ENCODE data around the gene CBL. TPM values are rescaled to one million over a fixed set of nuclear protein-coding genes. Genes with fewer than 3 reads are reported as not detected.
"Not testable (repeated sequence)": the region's sequence is repeated elsewhere in the genome, so short reads cannot be mapped to it uniquely, and the experiment has no call there.

Gene CBL
- total RNA-seq, 1 donor from 2014 or later, result 21.6 TPM

GRCh38 chr11:119179342-119179741 lies 26.8 kb upstream of the CBL start:
- intact Hi-C loops (cut with DNase I), result no loop called here
- no peaks in the 10 kb centered on the region for H3K9me3 ChIP-seq
- peaks cover 0 to 3% of the 10 kb centered on the region in 2 donors for H3K4me1 ChIP-seq
- TF ChIP-seq, protein P1, sequence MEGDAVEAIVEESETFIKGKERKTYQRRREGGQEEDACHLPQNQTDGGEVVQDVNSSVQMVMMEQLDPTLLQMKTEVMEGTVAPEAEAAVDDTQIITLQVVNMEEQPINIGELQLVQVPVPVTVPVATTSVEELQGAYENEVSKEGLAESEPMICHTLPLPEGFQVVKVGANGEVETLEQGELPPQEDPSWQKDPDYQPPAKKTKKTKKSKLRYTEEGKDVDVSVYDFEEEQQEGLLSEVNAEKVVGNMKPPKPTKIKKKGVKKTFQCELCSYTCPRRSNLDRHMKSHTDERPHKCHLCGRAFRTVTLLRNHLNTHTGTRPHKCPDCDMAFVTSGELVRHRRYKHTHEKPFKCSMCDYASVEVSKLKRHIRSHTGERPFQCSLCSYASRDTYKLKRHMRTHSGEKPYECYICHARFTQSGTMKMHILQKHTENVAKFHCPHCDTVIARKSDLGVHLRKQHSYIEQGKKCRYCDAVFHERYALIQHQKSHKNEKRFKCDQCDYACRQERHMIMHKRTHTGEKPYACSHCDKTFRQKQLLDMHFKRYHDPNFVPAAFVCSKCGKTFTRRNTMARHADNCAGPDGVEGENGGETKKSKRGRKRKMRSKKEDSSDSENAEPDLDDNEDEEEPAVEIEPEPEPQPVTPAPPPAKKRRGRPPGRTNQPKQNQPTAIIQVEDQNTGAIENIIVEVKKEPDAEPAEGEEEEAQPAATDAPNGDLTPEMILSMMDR (IDR thresholded peaks at IDR 0.05), result no peak
- no peaks in the 10 kb centered on the region for H3K27me3 ChIP-seq
- H3K27ac ChIP-seq, result no peak overlapping the region
- H3K4me3 ChIP-seq, result no peak overlapping the region
- H3K36me3 ChIP-seq, result peaks cover 49 to 57% of the 10 kb centered on the region in 2 donors
- no peak for DNase-seq (ENCODE audit: low spot score in 2 of 2)

GRCh38 chr11:119179983-119180382 lies 26.2 kb upstream of the CBL start:
- TF ChIP-seq, protein P1 (IDR thresholded peaks at IDR 0.05), result no peak
- intact Hi-C loops (cut with DNase I), result no loop called here
- Histone ChIP-seq H3K9me3 (no peaks in the 10 kb centered on the region), H3K27ac (no peak overlapping the region), H3K36me3 (peaks cover 42 to 51% of the 10 kb centered on the region in 2 donors), H3K4me1 (peaks cover 0 to 3% of the 10 kb centered on the region in 2 donors), H3K27me3 (no peaks in the 10 kb centered on the region), H3K4me3 (no peak overlapping the region)
- DNase-seq (ENCODE audit: low spot score in 2 of 2), result no peak

- Histone ChIP-seq H3K4me3 (no peak overlapping the region), H3K27ac (no peak overlapping the region), H3K9me3 (no peaks in the 10 kb centered on the region), H3K27me3 (no peaks in the 10 kb centered on the region), H3K4me1 (peaks cover 0 to 3% of the 10 kb centered on the region in 2 donors), H3K36me3 (peaks cover 35 to 41% of the 10 kb centered on the region in 2 donors)
- DNase-seq (ENCODE audit: low spot score in 2 of 2), result no peak
- intact Hi-C loops (cut with DNase I), result no loop called here
- TF ChIP-seq, protein P1 (IDR thresholded peaks at IDR 0.05), result no peak
These were observed 25.1 kb upstream of the CBL start for GRCh38 chr11:119180729-119181676.

DNA sequence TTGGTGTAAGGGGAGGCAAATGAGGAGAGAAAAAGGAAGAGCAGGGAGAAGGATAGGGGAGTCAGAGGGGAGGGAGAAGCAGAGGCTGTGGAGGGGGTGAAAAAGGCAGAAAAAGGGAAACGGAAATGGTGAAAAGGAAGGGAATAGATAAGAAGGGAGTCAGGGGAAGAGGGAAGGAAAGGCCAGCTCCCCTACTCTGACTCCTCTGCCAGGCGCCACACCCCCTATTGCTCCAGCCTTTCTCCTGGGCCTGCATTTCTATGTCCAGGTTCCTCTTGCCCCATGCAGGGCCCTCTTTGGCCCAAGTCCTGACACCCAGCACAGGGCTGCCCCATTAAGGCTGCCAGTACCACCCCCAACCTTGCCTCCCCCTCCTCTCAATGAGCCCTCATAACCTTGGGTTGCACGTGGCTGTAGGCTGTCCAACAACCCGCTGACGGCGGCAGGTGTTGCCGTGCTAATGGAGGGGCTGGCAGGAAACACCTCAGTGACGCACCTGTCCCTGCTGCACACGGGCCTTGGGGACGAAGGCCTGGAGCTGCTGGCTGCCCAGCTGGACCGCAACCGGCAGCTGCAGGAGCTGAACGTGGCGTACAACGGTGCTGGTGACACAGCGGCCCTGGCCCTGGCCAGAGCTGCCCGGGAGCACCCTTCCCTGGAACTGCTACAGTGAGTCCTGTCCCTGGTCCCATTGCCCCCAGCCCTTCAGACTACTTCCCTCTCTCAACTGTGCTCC lies 24.3 kb upstream of the CBL start:
- no peak for DNase-seq (ENCODE audit: low spot score in 2 of 2)
- H3K4me1 ChIP-seq, result peaks cover 0 to 3% of the 10 kb centered on the region in 2 donors
- intact Hi-C loops (cut with DNase I), result no loop called here
- H3K4me3 ChIP-seq, result no peak overlapping the region
- TF ChIP-seq, protein P1 (IDR thresholded peaks at IDR 0.05), result no peak
- H3K9me3 ChIP-seq, result no peaks in the 10 kb centered on the region
- no peak overlapping the region for H3K27ac ChIP-seq
- peaks cover 32 to 40% of the 10 kb centered on the region in 2 donors for H3K36me3 ChIP-seq
- H3K27me3 ChIP-seq, result no peaks in the 10 kb centered on the region

- H3K27me3 ChIP-seq; DNase-seq (ENCODE audit: low spot score in 2 of 2); H3K4me1 ChIP-seq; intact Hi-C loops (cut with DNase I); H3K4me3 ChIP-seq; H3K9me3 ChIP-seq; H3K27ac ChIP-seq: not testable (repeated sequence)
- peaks cover 26 to 32% of the 10 kb centered on the region in 2 donors for H3K36me3 ChIP-seq
These were observed 21.7 kb upstream of the CBL start for GRCh38 chr11:119184399-119184798.

Data from ascending aorta (tissue), 2 donors.